ENCODE data around the gene GPHN.

GPHN gene

DNA sequence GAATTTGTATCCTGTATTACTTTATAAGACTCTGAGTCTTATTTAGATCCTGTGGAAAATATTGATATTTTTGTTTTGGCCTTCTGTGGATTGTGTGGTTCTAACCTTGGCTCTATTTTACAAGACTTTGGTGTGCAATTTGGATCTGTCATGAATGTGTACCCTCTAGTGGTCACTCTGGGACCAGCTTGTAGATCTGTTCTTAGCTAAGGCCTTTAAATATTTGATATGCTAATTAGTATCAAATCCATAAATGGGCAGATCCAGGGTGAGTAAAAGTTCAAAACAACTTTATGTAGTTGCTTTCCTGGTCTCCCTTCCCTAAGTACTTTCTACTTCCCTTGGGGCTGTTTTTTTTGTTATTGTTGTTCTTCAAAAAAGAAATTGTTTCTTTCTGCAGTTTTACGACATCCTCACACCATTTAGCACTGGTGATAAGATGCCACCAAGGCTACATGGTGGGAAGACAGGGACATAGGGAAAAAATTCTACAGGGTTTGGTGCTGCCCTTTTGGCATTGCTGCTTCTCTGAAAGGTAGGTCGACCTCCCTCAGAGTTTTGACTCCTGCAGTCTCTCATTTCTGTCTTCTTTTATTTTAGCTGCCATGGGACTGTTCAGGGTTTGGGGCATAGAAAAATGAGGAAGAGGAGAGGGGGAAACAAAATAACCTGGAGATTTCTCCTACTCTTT is 238.5 kb downstream of the GPHN start:
- peak; percentile 56 for DNase-seq (ENCODE audit: low read depth)
- H3K4me3 ChIP-seq (ENCODE audit: low read length) = no peak overlapping the region
- TF ChIP-seq, protein P1, sequence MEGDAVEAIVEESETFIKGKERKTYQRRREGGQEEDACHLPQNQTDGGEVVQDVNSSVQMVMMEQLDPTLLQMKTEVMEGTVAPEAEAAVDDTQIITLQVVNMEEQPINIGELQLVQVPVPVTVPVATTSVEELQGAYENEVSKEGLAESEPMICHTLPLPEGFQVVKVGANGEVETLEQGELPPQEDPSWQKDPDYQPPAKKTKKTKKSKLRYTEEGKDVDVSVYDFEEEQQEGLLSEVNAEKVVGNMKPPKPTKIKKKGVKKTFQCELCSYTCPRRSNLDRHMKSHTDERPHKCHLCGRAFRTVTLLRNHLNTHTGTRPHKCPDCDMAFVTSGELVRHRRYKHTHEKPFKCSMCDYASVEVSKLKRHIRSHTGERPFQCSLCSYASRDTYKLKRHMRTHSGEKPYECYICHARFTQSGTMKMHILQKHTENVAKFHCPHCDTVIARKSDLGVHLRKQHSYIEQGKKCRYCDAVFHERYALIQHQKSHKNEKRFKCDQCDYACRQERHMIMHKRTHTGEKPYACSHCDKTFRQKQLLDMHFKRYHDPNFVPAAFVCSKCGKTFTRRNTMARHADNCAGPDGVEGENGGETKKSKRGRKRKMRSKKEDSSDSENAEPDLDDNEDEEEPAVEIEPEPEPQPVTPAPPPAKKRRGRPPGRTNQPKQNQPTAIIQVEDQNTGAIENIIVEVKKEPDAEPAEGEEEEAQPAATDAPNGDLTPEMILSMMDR (IDR thresholded peaks at IDR 0.05; ENCODE audit: insufficient read depth, low read depth, low read length, missing control alignments) = peak; percentile 53

DNA sequence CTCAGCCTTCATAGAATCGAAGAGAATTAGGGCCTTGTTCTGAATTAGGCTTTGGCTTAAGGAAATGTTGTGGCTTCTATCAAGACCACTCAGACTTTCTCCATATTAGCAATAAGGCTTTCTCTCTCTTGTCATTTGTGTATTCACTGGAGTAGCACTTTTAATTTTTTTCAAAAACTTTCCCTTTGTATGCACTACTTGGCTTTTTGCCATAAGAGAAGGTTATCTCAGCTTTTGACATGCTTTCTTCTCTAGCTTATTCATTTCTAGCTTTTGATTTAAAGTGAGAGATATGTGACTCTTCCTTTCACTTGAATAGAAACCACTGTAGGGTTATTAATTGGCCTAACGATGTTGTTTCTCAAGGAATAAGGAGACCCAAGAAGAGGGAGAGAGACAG is 244.2 kb downstream of the GPHN start:
- TF ChIP-seq, protein P1 (IDR thresholded peaks at IDR 0.05; ENCODE audit: insufficient read depth, low read depth, low read length, missing control alignments) = no peak
- DNase-seq (ENCODE audit: low read depth) = no peak
- no peak overlapping the region for H3K4me3 ChIP-seq (ENCODE audit: low read length)

DNA sequence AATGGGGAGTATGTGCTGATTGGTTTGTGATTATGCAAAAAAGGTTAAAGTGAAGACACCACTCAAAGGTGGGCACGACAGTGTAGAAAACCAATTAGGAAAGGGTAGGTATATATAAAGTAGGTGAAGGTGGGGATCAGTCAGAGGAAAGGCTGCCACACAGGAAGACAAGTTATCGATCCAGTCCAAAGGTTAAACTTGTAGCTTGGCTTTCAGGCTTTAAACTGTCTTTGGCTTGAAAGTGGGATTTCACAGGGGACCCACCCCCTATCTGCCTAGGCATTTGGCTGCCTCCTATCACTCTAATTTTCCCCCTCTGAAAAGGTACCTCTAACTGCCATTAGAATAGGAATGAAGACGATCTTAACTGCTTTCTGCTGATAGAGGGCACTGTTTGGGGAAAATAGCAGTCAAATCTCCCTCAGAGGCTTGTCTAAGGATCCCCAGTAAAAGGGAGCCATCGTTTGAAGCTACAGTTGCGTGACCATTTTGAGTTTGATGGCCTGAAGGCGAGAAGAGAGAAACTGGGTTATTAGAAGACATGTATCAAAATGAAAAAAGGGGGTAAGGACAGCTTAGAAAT is 250.2 kb downstream of the GPHN start:
- H3K4me3 ChIP-seq (ENCODE audit: low read length) = no peak overlapping the region
- TF ChIP-seq, protein P1 (IDR thresholded peaks at IDR 0.05; ENCODE audit: insufficient read depth, low read depth, low read length, missing control alignments) = no peak
- DNase-seq (ENCODE audit: low read depth) = no peak

DNA sequence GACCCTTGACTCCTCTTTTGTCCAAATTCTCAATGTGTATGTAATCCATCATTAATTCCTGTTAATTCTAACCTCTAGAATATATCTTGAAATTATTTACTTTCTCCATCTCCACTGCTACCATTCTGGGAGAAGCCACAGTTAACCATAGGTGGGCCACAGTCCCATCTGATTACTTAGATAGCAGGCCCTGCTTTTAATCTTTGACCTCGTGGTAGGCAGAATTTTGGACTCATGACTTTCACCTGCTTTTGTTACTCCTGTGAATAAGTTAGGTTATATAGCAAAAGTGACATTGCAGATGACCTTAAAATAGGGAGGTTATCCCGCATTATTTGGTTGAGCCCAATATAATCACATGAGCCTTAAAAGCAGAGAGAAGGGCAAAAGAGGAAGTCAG is 264.2 kb downstream of the GPHN start:
- TF ChIP-seq, protein P1 (IDR thresholded peaks at IDR 0.05; ENCODE audit: insufficient read depth, low read depth, low read length, missing control alignments) = no peak
- DNase-seq (ENCODE audit: low read depth) = no peak
- H3K4me3 ChIP-seq (ENCODE audit: low read length) = no peak overlapping the region

DNA sequence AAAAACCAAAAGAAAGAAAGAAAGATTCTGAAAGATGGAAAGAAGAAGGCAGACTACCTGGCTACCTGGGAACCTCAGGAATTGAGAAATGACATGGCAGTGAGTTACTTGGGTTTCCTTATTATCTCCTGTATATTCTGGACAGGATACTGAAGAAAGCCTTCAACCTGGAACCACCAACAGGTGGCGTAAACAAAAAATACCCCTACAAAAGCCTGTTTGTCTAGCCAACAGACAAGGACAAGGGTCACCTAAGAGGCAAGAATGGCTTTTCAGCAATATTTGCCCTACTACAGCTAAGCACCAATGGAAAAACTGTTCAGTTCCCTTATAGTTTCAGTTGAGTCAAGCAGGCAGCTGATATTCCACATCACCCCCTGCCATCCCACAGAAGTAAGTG is 274.9 kb downstream of the GPHN start:
- no peak for DNase-seq (ENCODE audit: low read depth)
- TF ChIP-seq, protein P1 (IDR thresholded peaks at IDR 0.05; ENCODE audit: insufficient read depth, low read depth, low read length, missing control alignments) = no peak
- H3K4me3 ChIP-seq (ENCODE audit: low read length) = no peak overlapping the region

DNA sequence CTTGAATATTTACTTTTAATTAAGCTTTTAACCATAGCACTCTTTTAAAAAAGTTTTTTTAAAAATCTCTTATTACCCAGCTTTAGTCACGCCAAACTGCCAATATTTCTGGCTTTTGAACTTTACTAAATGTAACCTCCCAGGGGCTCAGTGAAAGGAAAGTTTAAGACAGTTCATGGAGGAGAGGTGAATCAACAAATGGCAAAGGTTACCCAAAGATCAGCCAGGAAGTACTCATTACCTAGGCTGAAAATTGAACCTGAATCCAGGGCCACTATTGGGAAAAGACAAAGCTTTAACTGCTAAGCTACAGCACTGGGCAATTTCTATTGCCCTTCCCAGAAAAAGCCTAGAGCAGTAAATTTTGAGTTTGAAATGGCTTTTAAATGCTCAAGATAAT is 282.2 kb downstream of the GPHN start:
- H3K4me3 ChIP-seq (ENCODE audit: low read length) = no peak overlapping the region
- TF ChIP-seq, protein P1 (IDR thresholded peaks at IDR 0.05; ENCODE audit: insufficient read depth, low read depth, low read length, missing control alignments) = no peak
- DNase-seq (ENCODE audit: low read depth) = no peak

DNA sequence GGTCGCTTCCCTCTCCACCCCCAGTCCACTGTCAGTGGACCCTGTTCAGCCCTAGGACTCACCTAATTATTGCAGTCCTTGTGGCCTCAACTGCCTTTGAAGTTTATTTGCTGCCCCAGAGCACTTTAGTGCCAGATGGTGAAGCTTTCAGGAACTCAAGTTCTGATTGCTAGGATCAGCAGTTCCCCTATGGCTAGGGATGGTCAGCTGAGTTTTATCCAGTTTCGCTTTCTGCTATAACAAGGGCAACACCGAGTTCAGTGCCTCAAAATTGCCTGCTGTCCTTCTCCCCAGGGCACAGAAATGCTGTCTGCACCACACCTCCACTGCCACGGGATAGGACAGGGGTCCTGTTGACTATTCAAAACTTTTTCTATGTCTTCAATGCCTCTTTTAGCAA is 295.0 kb downstream of the GPHN start:
- TF ChIP-seq, protein P1 (IDR thresholded peaks at IDR 0.05; ENCODE audit: insufficient read depth, low read depth, low read length, missing control alignments) = no peak
- H3K4me3 ChIP-seq (ENCODE audit: low read length) = no peak overlapping the region
- no peak for DNase-seq (ENCODE audit: low read depth)

All from epithelial cell of esophagus (primary cell).